GM18861 (cell line): ENCODE results near the gene PPM1L.
"Not testable (repeated sequence)": the region's sequence is repeated elsewhere in the genome, so short reads cannot be mapped to it uniquely, and the experiment has no call there.

Experiments used
- ATAC-seq: cut with Tn5 transposase; IDR thresholded peaks from one replicate; pipeline ENCODE4 v1.9.1; 2021; ENCODE audit not compliant: unreplicated experiment

PPM1L gene

GRCh38 chr3:160977773-160978172 lies 221.7 kb downstream of the PPM1L start:
- ATAC-seq, result no peak

DNA sequence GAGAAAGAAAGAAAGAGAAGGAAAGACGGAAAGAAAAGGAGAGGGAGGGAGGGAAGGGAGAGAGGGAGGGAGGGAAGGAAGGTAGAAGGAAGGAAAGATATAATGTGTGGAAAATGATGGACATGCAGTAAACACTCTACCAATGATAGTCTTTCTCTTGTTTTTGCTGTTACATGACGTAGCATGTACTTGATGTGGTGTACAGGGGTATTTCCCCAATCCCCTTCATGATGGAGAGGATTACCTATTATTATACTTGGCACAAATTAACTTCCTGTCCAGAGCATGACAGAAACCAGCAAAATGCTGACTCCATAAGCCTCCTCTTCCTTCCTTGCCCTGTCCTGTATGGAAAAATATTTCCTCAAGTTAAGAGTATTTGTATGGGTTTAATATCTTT lies 224.7 kb downstream of the PPM1L start:
- peak; percentile 67 for ATAC-seq

DNA sequence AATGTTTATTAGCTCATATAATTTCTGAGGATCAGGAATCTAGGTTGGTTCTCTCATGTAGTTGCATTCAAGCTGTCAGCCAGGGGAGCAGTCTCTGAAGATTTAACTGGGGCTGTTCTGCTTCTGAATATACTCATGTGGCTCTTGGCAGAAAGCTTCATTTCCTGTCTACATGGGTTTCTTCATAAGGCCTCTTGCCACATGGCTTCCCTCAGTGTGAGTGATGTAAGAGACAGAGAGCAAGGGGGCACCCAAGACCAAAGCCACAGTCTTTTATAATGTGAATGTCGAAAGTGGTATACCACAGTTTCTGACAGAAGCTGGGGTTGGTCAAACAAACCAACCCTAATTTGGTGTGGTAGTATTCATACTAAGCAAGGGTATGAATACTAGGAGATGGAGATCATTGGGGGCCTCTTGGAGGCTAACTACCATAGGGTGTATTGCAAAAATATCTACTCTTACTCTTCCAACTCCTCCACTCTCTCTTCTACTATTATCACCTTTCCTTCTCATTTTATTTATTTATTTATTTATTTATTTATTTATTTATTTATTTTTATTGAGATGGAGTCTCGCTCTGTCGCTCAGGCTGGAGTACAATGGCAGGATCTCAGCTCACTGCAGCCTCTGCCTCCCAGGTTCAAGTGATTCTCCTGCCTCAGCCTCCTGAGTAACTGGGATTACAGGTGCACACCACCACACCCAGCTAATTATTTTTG lies 225.3 kb downstream of the PPM1L start:
- ATAC-seq, result peak; percentile 85

GRCh38 chr3:160982491-160982890 lies 226.5 kb downstream of the PPM1L start:
- no peak for ATAC-seq

DNA sequence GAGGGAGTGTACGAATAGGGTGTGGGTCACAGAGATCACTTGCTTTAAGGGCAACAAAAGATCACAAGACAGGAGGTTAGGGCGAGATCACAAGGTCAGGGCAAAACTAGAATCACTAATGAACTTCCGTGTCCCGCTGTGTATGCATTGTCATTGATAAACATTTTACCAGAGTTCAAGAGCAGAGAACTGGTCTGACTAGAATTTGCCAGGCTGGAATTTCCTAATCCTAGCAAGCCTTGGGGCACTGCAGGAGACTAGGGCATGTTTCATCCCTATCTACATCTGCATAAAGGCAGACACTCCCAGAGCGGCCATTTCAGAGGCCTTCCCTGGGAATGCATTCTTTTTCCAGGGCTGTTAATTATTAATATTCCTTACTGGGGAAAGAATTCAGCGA lies 227.9 kb downstream of the PPM1L start:
- not testable (repeated sequence) for ATAC-seq

DNA sequence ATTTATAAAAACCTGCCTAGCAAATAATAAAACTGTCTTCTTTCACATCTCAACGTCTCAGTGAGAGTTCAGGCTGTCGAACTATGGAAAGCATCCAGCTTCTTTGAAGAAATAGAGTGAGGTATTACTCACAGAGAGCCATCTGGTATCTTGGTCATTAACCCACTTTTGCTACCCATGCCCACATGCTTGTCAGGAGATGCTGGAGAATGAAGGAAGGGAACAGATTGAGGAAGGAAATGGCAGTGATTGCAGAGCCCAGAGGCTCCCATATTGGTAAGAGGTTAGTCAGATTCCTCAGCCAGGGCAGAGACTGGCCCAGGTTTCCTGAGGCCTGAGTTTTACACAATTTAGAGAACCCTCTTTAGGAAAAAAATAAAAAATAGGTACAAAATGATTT lies 230.0 kb downstream of the PPM1L start:
- ATAC-seq, result no peak

- peak; percentile 70 for ATAC-seq
Observed at GRCh38 chr3:160987982-160988964, 232.2 kb downstream of the PPM1L start.

DNA sequence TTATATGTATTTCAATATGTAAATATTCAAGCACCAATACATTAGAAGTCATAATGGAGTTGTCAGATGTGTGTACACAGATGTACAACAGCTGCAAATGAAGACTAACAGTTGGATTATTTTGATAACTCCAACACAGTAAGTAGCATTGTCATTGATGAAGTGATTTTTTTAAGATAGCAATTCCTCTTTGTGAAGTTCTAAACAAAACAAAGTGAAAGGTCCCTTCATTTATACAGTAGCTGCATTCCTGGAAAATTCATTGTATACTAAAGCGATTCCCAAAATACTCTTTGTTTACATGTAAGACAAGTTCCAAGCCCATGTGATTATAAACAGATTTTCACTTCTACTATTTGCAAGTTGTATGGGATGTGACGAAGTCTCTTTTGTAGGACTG lies 234.4 kb downstream of the PPM1L start:
- no peak for ATAC-seq

DNA sequence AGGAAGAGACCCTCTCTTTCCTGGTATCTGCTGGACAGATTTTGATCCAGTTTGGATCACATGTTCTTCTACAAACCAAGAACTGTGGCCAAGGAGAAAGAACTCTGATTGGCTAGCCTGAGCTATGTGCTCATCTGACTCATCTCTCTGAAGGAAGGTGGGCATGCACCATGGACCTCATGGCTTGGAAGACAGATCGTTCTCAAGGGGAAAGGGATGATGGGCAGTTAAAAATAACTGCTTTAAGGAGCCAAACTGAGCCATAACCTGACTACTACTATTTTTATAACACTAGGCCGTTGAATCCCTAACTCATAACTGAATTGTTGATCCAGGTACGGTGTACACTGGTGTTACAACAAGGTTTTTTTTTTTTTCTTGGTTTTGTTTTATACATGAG lies 236.7 kb downstream of the PPM1L start:
- no peak for ATAC-seq

DNA sequence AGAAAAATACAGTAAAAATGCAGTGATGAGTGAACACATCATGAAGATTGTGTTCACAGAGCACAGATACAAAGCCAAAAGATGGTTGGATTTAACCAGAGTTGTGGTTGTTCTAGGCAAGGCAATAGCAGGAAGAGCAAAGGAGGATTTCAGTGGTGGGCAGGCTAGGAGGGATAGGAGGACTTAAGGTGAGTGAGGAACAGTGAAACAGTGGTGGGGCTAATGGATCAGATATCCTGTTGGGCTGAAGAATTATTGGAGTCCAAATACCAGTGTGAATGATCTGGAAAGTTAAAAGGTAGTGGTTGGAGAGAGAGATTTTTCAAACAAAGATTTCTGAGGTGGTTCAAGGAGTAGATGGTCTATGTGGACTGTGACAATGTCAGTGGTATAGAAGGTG lies 240.8 kb downstream of the PPM1L start:
- ATAC-seq, result no peak

DNA sequence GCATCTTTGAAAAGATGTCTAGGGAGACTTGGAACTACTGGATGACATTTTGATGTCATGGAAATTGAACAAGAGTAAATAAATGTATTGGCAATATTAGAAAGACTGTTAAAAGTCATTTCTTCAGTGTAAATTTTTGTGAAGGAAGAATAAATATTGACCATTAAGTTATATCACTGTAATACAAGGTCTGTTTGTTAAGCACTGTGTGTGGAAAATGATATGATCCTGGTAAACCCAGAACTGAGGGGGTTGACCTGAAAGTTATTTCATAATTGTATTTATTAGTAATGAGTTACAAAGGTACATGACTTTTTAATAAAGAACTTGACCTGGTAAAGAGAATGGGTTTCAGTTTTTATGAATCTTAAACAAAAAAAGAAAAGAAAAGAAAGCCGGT lies 242.6 kb downstream of the PPM1L start:
- no peak for ATAC-seq

- ATAC-seq, result peak; percentile 86
Observed at GRCh38 chr3:160999274-160999673, 243.2 kb downstream of the PPM1L start.

- no peak for ATAC-seq
Observed at GRCh38 chr3:161008086-161008485, 252.1 kb downstream of the PPM1L start.

DNA sequence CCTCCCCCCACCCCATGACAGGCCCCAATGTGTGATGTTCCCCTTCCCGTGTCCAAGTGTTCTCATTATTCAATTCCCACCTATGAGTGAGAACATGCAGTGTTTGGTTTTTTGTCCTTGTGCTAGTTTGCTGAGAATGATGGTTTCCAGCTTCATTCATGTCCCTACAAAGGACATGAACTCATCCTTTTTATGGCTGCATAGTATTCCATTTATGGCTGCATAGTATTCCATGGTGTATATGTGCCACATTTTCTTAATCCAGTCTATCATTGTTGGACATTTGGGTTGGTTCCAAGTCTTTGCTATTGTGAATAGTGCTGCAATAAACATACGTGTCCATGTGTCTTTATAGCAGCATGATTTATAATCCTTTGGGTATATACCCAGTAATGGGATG lies 254.1 kb downstream of the PPM1L start:
- ATAC-seq, result not testable (repeated sequence)

- no peak for ATAC-seq
Observed at GRCh38 chr3:161014843-161015749, 259.1 kb downstream of the PPM1L start.

DNA sequence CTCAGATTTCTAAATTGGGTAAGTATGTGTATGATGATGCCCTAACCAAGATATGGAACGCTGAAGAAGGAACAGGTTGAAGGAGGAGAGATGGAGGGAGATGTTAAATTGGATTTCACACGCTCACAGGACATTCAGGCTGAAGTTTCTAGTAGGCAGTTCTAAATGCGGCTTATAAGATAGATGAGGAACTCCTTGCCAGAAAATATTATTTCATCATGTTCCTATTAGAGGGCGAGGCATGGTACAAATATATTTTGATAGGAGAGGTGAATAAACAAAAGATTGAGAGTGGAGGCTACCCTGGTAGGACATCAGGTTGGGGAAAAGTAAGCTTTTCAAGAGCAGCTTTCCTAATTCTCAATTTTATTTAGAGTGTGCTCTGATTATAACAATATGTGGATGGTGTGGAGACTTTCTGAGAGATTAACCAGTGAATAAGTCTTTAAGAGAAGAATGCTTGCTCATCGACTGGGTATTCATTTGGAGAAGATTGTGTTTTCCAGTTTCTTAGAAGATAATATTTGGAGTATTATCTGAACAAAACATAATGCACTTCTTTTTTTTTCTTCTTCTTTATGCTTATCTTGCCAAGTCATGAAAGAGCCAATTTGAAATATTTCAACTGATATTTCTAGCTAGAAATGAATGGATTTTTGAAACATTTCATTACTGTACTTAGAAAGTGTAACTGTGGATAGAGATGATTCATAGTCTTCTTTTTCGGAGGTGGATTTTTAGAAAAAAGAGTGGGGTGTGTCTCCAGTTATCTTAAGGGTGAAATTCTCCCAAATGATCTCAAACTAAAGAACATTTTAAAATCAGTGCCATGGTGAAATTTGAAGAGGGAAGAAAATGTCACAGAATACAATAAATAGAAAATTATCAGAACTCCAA lies 260.6 kb downstream of the PPM1L start:
- no peak for ATAC-seq

DNA sequence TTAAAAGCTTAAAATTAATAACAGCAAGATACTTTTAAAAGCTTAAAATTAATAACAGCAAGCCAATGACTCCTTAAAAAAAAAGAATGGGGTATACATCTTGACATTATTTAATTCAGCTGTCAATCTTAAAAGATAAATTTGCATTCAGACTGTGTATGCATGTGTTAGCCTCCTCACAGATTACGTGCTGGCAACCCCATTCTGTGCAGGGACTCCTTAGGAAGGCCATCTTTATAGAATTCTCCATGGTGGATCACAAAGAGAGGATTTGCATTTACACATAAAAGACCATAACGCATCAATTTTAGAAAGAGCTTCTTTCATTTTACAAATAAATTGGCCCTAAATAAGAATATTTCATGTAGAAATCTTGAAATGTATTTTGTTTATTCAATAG lies 261.9 kb downstream of the PPM1L start:
- no peak for ATAC-seq

DNA sequence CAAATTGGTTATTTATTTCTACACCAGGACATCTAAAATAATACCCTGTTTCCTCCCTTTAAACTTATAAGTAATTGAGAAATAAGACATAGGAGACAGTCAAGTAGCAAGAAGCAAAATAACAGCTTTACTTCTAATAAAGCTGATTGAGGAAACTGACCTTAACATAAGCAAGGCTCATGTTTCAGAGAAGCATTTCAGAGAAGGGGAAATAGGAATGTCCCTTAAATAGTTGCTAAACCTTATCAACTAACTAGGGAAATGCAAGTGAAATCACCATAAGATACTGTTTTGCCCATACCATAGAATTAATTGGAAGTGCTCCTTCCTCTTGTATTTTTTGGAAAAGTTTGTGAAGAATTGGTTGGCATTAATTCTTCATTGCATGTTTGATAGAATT lies 264.2 kb downstream of the PPM1L start:
- no peak for ATAC-seq

GRCh38 chr3:161025911-161026310 lies 269.9 kb downstream of the PPM1L start:
- no peak for ATAC-seq
